NB4 (cell line): Measurements from ENCODE around the gene STPG4.

Experiments
- DNase-seq: peaks from one replicate; pipeline ENCODE4 v3.0.0; 2010; ENCODE audit warnings: low read depth
- H3K4me3 ChIP-seq: one replicate; pipeline ENCODE4 v1.5.1; 2011; ENCODE audit warnings: mild to moderate bottlenecking, low read depth, low read length, moderate library complexity
- MYC ChIP-seq: IDR thresholded peaks from 2 replicates; pipeline ENCODE4 v1.6.1; 2011; ENCODE audit warnings: low read depth, low read length
- POLR2A ChIP-seq: IDR thresholded peaks from 2 replicates; pipeline ENCODE4 v1.6.1; 2011; ENCODE audit warnings: mild to moderate bottlenecking; ENCODE audit not compliant: insufficient read length; ENCODE audit errors: extremely low read depth
- TF ChIP-seq, protein P1 (sequence below): IDR thresholded peaks from 2 replicates; pipeline ENCODE4 v1.6.1; 2011; ENCODE audit warnings: low read depth, low read length
- TF ChIP-seq, protein P2 (sequence below): IDR thresholded peaks from one replicate; pipeline ENCODE4 v1.5.1; 2012; ENCODE audit warnings: low read depth, low read length

The STPG4 gene

DNA sequence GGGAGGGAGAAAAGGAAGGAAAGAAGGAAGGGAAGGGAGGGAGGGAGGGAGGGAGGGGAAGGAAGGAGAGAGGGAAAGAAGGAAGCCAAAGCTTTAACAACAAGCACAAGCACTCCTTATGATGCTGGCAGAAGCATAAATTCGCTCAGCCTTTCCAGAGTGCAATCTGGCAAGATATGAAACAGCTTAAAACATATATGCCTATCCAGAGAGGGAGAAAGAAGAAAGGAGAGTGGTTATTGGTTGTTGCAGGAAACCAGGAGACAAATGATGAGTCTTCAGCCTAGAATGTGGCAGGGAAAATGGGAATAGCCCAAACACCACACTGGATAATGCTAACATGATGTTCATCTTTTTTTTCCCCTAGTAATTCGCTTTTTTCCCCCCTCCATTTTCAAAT lies 64.0 kb downstream of the STPG4 start:
- TF ChIP-seq, protein P1, sequence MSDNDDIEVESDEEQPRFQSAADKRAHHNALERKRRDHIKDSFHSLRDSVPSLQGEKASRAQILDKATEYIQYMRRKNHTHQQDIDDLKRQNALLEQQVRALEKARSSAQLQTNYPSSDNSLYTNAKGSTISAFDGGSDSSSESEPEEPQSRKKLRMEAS: no peak
- no peak for TF ChIP-seq POLR2A
- TF ChIP-seq, protein P2, sequence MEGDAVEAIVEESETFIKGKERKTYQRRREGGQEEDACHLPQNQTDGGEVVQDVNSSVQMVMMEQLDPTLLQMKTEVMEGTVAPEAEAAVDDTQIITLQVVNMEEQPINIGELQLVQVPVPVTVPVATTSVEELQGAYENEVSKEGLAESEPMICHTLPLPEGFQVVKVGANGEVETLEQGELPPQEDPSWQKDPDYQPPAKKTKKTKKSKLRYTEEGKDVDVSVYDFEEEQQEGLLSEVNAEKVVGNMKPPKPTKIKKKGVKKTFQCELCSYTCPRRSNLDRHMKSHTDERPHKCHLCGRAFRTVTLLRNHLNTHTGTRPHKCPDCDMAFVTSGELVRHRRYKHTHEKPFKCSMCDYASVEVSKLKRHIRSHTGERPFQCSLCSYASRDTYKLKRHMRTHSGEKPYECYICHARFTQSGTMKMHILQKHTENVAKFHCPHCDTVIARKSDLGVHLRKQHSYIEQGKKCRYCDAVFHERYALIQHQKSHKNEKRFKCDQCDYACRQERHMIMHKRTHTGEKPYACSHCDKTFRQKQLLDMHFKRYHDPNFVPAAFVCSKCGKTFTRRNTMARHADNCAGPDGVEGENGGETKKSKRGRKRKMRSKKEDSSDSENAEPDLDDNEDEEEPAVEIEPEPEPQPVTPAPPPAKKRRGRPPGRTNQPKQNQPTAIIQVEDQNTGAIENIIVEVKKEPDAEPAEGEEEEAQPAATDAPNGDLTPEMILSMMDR: no peak
- TF ChIP-seq MYC: no peak
- no peak overlapping the region for H3K4me3 ChIP-seq
- DNase-seq: no peak

- TF ChIP-seq POLR2A: no peak
- TF ChIP-seq MYC: no peak
- TF ChIP-seq, protein P2: no peak
- TF ChIP-seq, protein P1: no peak
- DNase-seq: no peak
- H3K4me3 ChIP-seq: no peak overlapping the region
These were observed 66.0 kb downstream of the STPG4 start for GRCh38 chr2:47089083-47089464.

- TF ChIP-seq, protein P2: peak; percentile 24
- no peak for TF ChIP-seq MYC
- DNase-seq: no peak
- H3K4me3 ChIP-seq: no peak overlapping the region
These were observed 66.6 kb downstream of the STPG4 start for GRCh38 chr2:47088371-47089082.

- H3K4me3 ChIP-seq: no peak overlapping the region
- TF ChIP-seq, protein P2: no peak
- no peak for TF ChIP-seq MYC
- TF ChIP-seq, protein P1: no peak
- TF ChIP-seq POLR2A: no peak
- DNase-seq: no peak
These were observed 68.1 kb downstream of the STPG4 start for GRCh38 chr2:47087051-47087450.

GRCh38 chr2:47086571-47086970 lies 68.5 kb downstream of the STPG4 start:
- TF ChIP-seq POLR2A: no peak
- no peak for TF ChIP-seq MYC
- TF ChIP-seq, protein P2: no peak
- TF ChIP-seq, protein P1: no peak
- no peak overlapping the region for H3K4me3 ChIP-seq
- DNase-seq: no peak
